Measurements from ENCODE around the gene PROP1. TPM values are rescaled to one million over a fixed set of nuclear protein-coding genes. Genes with fewer than 3 reads are reported as not detected.
"Not testable (repeated sequence)": the region's sequence is repeated elsewhere in the genome, so short reads cannot be mapped to it uniquely, and the experiment has no call there.

PROP1 gene
- polyA plus RNA-seq, 1 donor: not detected

GRCh38 chr5:177982072-177982727 is 13.8 kb downstream of the PROP1 start:
- no peak for DNase-seq

- DNase-seq: no peak
Measured at GRCh38 chr5:177981296-177982071, 14.6 kb downstream of the PROP1 start.

GRCh38 chr5:177980743-177981151 is 15.3 kb downstream of the PROP1 start:
- DNase-seq: peak; percentile 19

DNA sequence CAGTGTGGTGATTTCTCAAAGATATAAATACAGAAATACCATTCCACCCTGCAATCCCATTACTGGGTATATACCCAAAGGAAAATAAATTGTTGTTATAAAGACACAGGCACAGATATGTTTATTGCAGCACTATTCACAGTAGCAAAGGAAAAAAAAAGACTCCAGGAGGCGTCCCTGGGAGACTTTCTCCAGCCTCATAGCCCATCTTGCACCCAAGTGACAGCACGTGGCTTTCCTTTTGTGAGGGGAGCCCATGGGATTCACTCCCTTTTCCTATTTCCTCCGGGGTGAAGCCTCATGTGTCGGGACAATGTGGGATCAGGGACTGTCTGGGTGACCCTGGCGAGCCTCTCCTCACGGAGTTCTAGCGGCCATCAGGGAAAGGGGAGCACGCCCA is 18.4 kb downstream of the PROP1 start:
- DNase-seq: not testable (repeated sequence)

DNA sequence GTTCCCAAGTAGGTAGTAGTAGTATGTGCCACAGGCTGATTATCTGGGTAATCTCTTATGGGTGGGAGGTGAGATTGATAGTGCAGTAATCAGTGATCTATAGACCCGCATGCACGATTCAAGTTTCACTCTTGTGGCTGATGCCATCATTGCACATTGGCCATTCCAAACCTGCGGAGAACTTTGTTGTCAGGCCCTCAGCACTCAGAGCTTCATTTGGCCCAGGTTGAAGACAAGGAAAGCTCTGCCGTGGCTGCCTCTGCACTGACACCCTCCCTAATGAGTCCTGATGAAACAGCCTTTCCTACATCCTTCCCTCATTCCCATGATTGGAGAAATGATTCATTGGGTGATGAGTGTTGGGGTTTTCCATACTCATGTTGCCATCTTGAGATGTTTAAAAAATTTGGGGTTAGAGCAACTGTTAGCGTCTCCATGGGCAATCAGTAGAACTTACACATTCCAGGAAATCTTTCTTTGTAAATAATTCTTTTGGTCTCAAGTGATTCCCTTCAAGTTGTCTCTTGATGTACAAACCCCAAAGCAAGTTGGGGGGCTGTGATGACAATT is 22.9 kb downstream of the PROP1 start:
- DNase-seq: no peak

DNA sequence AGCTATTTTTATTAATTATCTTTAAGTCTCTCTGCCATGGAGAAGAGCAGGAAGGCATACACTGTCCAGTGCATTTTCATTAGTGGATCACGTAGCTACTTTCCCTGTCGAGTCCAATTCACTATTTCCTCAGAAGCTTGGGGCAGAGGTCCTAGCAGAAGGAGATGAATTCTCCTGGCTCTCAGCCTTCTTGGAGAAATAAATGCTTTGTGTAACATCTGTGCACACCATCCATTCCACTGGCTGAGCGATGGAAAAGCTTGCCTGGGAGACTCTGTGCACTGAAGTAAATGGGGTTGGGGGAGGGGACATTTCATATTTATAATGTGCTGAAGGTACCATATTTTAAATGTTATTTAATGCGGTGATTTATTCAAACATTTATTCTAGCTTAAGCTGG is 23.4 kb downstream of the PROP1 start:
- no peak for DNase-seq

DNA sequence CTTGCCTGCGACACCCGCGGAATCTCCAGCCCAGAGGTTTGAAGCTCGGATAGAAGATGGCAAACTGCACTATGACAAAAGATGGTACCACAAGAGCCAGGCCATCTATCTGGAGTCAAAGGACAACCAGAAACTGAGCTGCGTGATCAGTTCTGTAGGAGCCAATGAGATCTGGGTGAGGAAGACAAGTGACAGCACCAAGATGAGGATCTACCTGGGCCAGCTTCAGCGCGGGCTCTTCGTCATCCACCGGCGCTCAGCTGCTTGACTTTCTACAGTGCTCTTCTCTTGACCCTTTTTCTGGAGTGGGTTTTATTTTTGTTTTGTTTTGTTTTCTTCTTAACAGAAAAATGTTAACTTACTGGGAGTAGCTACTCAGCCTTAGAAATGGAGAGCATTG is 24.0 kb downstream of the PROP1 start:
- DNase-seq: not testable (repeated sequence)

DNA sequence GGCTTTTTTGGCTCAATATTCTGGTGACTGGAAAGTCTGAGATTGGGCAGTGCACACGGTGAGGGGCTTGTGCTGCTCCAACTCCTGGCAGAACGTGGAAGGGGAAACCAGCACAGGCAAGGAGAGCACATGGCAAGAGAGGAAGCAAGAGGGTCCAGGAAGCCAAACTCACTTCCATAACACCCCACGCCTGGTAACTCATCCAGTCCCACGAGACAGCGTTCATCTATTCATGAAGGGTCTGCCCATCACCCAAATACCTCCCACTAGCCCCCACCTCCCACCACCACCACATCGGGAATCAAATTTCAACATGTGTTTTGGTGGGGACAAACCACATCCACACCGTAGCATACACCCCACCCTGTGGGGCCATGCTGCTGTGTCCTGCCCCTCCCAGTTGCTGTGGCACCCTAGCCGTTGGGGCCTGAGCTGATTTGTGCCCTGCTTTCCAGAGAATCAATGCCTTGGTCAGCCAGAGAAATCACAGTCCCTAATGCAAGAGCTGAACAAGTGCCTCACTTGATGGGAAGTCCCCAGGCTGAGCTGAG is 27.3 kb downstream of the PROP1 start:
- no peak for DNase-seq

- DNase-seq: no peak
Measured at GRCh38 chr5:177967221-177967887, 28.7 kb downstream of the PROP1 start.

GRCh38 chr5:177966839-177967166 is 29.2 kb downstream of the PROP1 start:
- DNase-seq: no peak

DNA sequence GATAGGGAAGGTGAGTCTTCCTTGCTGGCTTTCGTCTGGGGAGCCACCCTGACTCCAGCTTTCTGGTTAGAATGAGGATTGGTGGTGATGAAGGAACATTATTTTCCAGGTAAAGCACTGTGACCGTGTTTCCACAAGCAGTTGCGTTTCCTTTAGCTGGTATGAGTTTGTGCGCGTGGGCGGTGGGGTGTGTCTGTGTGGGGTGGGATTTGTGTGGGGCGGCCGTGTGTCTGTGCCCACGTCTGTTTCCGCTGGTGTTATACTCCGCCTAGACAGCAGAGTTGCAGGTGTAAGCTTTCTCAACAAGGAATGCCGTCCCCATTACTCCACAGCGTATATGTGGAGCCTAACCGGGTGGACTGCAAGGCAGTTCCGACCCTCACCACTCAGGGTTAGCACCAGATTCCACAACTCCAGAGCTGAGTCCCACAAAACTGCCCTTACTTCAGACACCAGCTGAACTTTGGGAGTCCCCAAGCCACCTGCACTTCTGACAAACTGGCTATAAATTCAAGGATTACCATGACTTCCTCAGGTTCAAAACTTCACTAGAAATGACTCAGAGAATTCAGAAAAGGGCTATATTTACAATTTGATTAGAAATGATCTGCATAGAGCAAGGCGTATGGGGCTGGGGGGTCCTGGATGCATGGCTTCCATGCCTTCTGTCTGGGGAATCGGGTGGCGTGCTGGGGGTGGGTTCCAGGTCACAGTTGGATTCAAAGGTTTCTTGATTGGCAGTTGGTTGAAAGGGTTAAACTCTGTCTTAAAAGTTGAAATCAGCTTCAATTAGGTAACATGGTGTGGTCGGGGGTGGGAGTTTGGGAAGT is 29.8 kb downstream of the PROP1 start:
- DNase-seq: no peak

DNA sequence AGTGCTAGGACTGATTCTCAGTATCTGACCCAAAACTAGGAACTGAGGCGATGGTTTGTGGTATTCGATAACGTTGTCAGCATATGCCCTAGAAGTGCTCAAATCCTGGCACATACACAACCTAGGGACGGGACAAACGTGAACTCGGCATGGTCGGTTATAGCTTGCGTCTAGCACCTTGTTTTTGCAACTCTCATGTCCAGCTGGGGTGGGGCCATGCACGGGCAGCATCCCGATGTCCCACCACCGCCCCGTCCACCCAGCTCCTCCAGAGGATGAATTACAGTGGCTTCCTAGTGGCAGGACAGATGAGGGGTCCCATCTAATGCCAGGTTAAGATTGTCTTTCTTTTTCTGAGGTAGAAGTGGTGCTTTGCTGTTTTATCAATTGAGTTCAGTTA is 31.6 kb downstream of the PROP1 start:
- DNase-seq: no peak

GRCh38 chr5:177963966-177964365 is 32.1 kb downstream of the PROP1 start:
- no peak for DNase-seq

DNA sequence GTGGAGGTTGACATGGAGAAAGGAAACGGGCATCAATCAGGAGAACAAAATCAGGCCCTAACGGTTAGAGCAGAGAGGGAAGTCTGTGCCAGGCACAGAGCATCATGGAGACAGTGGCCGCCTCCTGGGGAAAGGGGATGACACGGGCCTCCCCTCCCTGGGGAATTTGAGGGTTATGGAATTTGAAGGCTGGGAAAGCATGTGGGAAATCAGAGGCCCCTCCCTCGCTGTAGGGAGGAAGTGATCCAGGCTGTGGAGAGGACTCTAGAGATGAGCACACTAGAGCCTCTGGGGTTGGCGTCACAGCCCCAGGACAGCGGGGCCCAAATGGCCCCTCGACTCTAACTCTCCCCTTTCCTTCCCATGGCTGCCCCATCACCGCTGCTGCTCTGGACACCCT is 36.7 kb downstream of the PROP1 start:
- DNase-seq: no peak

GRCh38 chr5:177958696-177959095 is 37.3 kb downstream of the PROP1 start:
- no peak for DNase-seq

- no peak for DNase-seq
Measured at GRCh38 chr5:177957241-177957640, 38.8 kb downstream of the PROP1 start.

GRCh38 chr5:177953101-177953500 is 42.9 kb downstream of the PROP1 start:
- not testable (repeated sequence) for DNase-seq

DNA sequence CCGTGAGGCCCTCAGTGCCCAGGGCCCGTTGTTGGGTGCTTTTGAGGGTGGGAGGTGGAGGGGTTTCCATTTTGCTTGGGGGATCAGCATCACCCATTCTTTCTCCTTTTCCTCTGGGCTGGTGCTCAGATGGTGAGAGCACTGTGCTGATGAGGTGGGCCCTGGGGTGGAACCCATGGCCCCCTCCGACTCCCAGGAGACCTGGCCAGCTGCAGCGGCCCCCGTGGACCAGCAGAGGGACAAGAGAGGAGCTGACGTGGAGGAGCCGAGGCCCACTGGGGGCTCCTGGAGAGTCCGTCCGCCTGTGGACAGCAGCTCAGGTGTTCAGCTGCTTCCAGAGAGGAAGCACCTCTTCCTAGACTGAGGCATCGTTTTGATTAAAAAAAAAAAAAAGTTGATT is 46.4 kb downstream of the PROP1 start:
- DNase-seq: not testable (repeated sequence)

GRCh38 chr5:177949065-177949464 is 47.0 kb downstream of the PROP1 start:
- not testable (repeated sequence) for DNase-seq

GRCh38 chr5:177947912-177948311 is 48.1 kb downstream of the PROP1 start:
- DNase-seq: not testable (repeated sequence)

DNA sequence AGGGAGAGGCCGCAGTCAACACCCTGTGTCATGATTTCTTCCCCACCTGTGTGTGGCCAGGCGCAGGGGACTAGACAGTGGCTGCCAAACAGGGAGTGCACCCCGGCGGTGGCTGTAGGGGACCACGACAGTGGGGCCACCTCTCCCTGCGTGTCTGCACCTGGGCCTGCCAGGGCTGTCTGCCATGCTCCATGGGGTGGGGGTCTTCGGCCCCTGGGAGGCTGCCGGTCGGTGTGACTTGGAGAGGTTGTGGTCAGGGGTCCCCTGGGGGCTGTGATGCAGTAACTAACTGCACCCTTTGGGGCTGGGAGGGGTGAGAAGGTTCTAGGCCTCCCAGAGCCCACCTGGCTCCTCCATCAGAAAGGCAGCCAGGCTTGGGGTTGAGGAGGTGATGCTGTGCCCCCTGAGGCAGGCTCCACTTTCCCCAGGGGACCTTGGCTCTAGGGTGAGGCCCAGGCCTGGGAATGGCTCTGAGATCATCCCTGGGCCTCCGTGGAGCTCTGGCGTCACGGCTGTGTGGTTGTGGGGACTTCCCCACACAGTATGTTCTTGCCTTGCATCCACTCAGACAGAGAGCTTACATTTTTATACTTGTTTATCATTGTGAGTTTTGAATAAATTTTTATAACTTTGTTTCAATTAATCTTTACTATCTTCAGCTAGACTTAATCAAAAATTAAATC is 50.3 kb downstream of the PROP1 start:
- DNase-seq: not testable (repeated sequence)

- not testable (repeated sequence) for DNase-seq
Measured at GRCh38 chr5:177945145-177945544, 50.9 kb downstream of the PROP1 start.
